Suprapubic skin (tissue), 4 donors: Measurements from ENCODE around the gene FSTL4. TPM values are rescaled to one million over a fixed set of nuclear protein-coding genes. Genes with fewer than 3 reads are reported as not detected.

Experiments
- DNase-seq, 2 donors: peaks; one replicate each; pipeline ENCODE4 v3.0.0-alpha.2; 2019; ENCODE audit warnings: low spot score in 2 of 2
- H3K27ac ChIP-seq: fragments of 200-600 bp; sonication (generic); one replicate; pipeline ENCODE4 v1.5.1; 2019
- H3K27me3 ChIP-seq: fragments of 200-600 bp; sonication (generic); one replicate; pipeline ENCODE4 v1.5.1; 2019
- H3K36me3 ChIP-seq: fragments of 200-600 bp; sonication (generic); one replicate; pipeline ENCODE4 v1.5.1; 2019
- H3K4me1 ChIP-seq: fragments of 200-600 bp; sonication (generic); one replicate; pipeline ENCODE4 v1.5.1; 2019
- H3K4me3 ChIP-seq: fragments of 200-600 bp; sonication (generic); one replicate; pipeline ENCODE4 v1.5.1; 2019; ENCODE audit warnings: mild to moderate bottlenecking
- H3K9me3 ChIP-seq: fragments of 200-600 bp; sonication (generic); one replicate; pipeline ENCODE4 v1.5.1; 2019
- EP300 ChIP-seq: sonication (generic); formaldehyde crosslinking; IDR thresholded peaks from one replicate; pipeline ENCODE4 v1.6.1; 2017; ENCODE audit warnings: antibody characterized with exemption
- POLR2A ChIP-seq, 2 donors: fragments of 450-650 bp; IDR thresholded peaks; one replicate each; pipeline ENCODE4 v1.6.1; 2017; ENCODE audit warnings: antibody characterized with exemption in 2 of 2, mild to moderate bottlenecking in 2 of 2, moderate library complexity in 2 of 2
- POLR2AphosphoS5 ChIP-seq, 3 donors: sonication (generic); formaldehyde crosslinking; IDR thresholded peaks; one replicate each; pipeline ENCODE4 v1.6.1; 2017; ENCODE audit warnings: antibody characterized with exemption in 3 of 3
- WGBS: methylation state at CpG from one replicate; pipeline ENCODE4 v1.1.5; 2018; 5-methylcytosine and 5-hydroxymethylcytosine counted together
- total RNA-seq, 4 donors: library from RNA; depleted of rRNA; stranded (reverse); fragments of >200 nt; gene quantifications; one replicate each; pipeline ENCODE4 v1.1.0, GENCODE V29; 2016
- TF ChIP-seq, protein P1 (sequence below), 2 donors: fragments of 200-600 bp in 1 of 2; fragments of 450-650 bp in 1 of 2; sonication (generic) in 1 of 2; IDR thresholded peaks; one replicate each; pipeline ENCODE4 v1.5.1; 2016 to 2019; ENCODE audit warnings: antibody characterized with exemption in 2 of 2, mild to moderate bottlenecking in 1 of 2, moderate library complexity in 1 of 2

Gene FSTL4
- total RNA-seq, 4 donors from 2014 or later = 2.3 to 6.4 (median 5.8) TPM

DNA sequence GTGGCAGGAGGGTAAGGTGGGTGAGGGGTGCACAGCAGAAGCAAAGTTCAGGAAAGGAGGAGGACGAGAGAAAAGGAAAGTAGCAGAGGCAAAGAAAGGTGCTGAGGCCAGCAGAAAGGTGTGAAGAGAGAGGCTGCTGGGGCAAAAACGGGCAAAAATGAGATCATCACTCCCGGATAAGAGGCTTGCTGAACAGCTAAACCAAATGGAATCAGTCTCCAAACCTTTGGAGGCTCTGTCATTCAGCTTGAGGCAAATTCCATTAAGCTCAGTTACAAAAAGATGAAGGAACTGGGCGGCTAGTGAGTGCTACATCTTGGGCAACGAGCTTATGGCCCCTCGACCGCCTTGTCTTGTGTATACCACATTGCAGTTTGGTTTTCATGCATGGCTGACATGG, 136.4 kb downstream of the FSTL4 start:
- Histone ChIP-seq H3K9me3 (no peaks in the 10 kb centered on the region), H3K4me1 (peaks cover 8% of the 10 kb centered on the region), H3K4me3 (no peak overlapping the region), H3K36me3 (no peaks in the 10 kb centered on the region), H3K27me3 (no peaks in the 10 kb centered on the region), H3K27ac (no peak overlapping the region)
- WGBS = 89% methylated on average over 7 of the region's 7 CpGs
- peak in 1 of 2 donors; percentile 45 for DNase-seq
- TF ChIP-seq, protein P1, sequence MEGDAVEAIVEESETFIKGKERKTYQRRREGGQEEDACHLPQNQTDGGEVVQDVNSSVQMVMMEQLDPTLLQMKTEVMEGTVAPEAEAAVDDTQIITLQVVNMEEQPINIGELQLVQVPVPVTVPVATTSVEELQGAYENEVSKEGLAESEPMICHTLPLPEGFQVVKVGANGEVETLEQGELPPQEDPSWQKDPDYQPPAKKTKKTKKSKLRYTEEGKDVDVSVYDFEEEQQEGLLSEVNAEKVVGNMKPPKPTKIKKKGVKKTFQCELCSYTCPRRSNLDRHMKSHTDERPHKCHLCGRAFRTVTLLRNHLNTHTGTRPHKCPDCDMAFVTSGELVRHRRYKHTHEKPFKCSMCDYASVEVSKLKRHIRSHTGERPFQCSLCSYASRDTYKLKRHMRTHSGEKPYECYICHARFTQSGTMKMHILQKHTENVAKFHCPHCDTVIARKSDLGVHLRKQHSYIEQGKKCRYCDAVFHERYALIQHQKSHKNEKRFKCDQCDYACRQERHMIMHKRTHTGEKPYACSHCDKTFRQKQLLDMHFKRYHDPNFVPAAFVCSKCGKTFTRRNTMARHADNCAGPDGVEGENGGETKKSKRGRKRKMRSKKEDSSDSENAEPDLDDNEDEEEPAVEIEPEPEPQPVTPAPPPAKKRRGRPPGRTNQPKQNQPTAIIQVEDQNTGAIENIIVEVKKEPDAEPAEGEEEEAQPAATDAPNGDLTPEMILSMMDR (IDR thresholded peaks at IDR 0.05) = no peak
- no peak for TF ChIP-seq EP300
- no peak for TF ChIP-seq POLR2A (IDR thresholded peaks at IDR 0.05)
- no peak for TF ChIP-seq POLR2AphosphoS5 (IDR thresholded peaks at IDR 0.05)

DNA sequence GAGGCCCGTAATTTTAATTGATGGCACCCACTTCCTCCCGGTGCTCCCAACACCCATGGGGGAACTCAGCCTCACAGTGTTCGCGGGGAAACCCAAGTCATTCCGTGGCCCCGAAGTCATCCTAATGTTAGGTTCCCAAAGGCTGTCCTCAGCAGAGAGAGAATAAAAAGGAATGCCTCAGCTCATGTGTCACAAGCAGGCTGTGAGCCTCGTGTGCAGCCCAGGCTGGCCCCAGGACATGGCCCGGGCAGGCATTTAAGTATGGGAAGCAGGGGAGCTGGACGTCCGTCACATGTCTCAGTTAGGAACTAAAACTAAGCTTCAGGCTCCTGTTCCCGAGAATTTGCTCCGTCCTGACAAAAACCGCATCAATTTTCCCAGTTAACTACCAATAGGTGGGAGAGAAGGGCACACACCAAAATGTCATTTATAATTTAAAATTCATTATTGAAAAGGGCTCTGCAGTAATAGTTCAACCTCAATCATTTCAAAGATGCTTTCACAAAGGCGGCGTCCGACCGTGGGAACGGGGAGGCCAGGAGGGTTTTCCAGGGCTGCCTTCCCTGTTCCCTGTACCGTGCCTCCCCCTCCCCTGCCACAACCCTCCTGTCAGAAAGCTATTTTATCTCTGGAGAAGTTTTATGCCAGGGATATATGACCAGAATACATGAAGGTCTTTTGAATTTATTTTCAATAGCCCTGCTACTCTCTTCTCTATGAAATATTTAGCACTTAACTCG, 137.3 kb downstream of the FSTL4 start:
- Histone ChIP-seq H3K4me1 (peaks cover under 1% of the 10 kb centered on the region), H3K9me3 (no peaks in the 10 kb centered on the region), H3K27ac (no peak overlapping the region), H3K27me3 (no peaks in the 10 kb centered on the region), H3K36me3 (no peaks in the 10 kb centered on the region), H3K4me3 (no peak overlapping the region)
- DNase-seq = peak in 1 of 2 donors; percentile 62
- TF ChIP-seq POLR2AphosphoS5 (IDR thresholded peaks at IDR 0.05) (no peak), EP300 (no peak)
- TF ChIP-seq, protein P1 (IDR thresholded peaks at IDR 0.05) = no peak
- 58% methylated on average over 20 of the region's 20 CpGs for WGBS

DNA sequence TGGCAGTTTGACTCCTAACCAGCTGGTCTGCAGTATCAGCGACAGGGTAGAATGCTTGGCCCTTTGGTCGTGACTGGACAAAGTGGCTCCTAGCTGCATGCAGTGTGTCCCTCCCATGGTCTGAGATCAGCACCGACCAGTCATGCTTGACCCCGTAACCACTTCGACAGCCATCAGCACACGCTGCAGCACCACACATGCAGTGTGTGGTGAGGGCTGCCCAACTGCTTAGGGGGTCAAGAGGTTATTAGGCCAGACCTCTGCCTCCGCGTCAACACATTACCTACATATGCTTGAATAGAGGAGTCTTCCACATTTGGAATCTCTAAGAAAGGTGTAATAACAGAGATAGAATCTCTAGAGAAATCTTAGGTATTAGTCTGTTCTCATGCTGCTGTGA, 139.1 kb downstream of the FSTL4 start:
- Histone ChIP-seq H3K4me3 (no peak overlapping the region), H3K27me3 (no peaks in the 10 kb centered on the region), H3K4me1 (no peaks in the 10 kb centered on the region), H3K36me3 (no peaks in the 10 kb centered on the region), H3K9me3 (no peaks in the 10 kb centered on the region), H3K27ac (no peak overlapping the region)
- 80% methylated on average over 7 of the region's 8 CpGs for WGBS
- peak in 1 of 2 donors; percentile 31 for DNase-seq
- TF ChIP-seq POLR2AphosphoS5 (IDR thresholded peaks at IDR 0.05) = no peak
- TF ChIP-seq EP300 = no peak
- TF ChIP-seq, protein P1 (IDR thresholded peaks at IDR 0.05) = no peak
- no peak for TF ChIP-seq POLR2A (IDR thresholded peaks at IDR 0.05)

DNA sequence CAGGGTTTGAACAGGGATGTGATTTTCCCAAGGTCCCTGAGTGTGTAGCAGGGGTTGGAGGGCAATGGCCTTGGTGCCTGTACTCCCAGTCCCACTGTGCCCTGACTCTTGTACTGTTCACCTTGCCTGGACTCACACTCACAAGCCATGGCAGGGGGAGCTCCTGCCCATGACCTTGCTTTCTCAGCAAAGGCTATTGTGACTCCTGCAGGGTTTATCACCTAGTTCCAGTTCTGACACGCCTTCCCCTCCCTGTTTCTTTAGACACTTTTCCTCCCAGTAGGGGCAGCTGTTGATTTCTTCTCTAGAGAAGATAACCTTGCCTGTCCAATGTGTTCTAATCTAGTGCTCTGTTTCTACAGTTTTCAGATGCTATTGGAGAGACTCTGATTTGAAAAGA, 139.5 kb downstream of the FSTL4 start:
- no peak overlapping the region for H3K4me3 ChIP-seq
- H3K4me1 ChIP-seq = no peaks in the 10 kb centered on the region
- DNase-seq = peak in 1 of 2 donors; percentile 24
- 61% methylated on average over 1 of the region's 1 CpG for WGBS
- no peak overlapping the region for H3K27ac ChIP-seq
- no peaks in the 10 kb centered on the region for H3K36me3 ChIP-seq
- H3K9me3 ChIP-seq = no peaks in the 10 kb centered on the region
- no peaks in the 10 kb centered on the region for H3K27me3 ChIP-seq
- TF ChIP-seq, protein P1 (IDR thresholded peaks at IDR 0.05) = no peak
- no peak for TF ChIP-seq POLR2A (IDR thresholded peaks at IDR 0.05)
- TF ChIP-seq POLR2AphosphoS5 (IDR thresholded peaks at IDR 0.05) = no peak
- TF ChIP-seq EP300 = no peak

DNA sequence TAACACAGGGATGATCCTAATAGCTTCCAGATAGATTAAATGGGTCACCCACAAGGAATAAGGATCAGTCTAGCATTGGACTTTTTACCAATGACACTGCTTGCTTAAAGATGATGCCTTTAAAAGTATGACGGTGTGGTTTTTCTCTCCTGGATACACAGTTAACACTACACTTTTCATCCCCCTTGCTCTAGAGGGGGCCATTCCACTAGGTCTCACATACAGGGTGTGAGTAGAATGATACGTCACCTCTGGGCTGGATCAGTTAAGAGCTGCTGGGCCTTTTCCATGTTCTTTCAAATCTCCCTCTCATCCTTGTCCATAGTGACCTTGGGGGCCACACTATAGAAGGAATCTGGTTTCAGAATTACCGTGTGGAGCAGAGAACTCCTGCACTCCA, 140.6 kb downstream of the FSTL4 start:
- WGBS = 91% methylated on average over 3 of the region's 3 CpGs
- TF ChIP-seq POLR2AphosphoS5 (IDR thresholded peaks at IDR 0.05) (no peak), POLR2A (IDR thresholded peaks at IDR 0.05) (no peak), EP300 (no peak)
- TF ChIP-seq, protein P1 (IDR thresholded peaks at IDR 0.05) = no peak
- Histone ChIP-seq H3K9me3 (no peaks in the 10 kb centered on the region), H3K4me3 (no peak overlapping the region), H3K4me1 (no peaks in the 10 kb centered on the region), H3K27ac (no peak overlapping the region), H3K36me3 (no peaks in the 10 kb centered on the region), H3K27me3 (no peaks in the 10 kb centered on the region)
- DNase-seq = no peak
